GM18873 (cell line): ENCODE results near the gene DOLPP1.

Experiments used
- ATAC-seq: cut with Tn5 transposase; IDR thresholded peaks from one replicate; pipeline ENCODE4 v1.9.1; 2021; ENCODE audit warnings: mild to moderate bottlenecking, moderate library complexity, moderate number of reproducible peaks; ENCODE audit not compliant: unreplicated experiment, low FRiP score

The DOLPP1 gene

GRCh38 chr9:129093602-129094386, 12.9 kb downstream of the DOLPP1 start:
- no peak for ATAC-seq

GRCh38 chr9:129094387-129095169, 13.7 kb downstream of the DOLPP1 start:
- ATAC-seq: no peak

GRCh38 chr9:129095170-129095667, 14.3 kb downstream of the DOLPP1 start:
- ATAC-seq: no peak

- ATAC-seq: no peak
Measured at GRCh38 chr9:129095908-129096307, 15.0 kb downstream of the DOLPP1 start.

GRCh38 chr9:129097671-129098306, 16.9 kb downstream of the DOLPP1 start:
- no peak for ATAC-seq

DNA sequence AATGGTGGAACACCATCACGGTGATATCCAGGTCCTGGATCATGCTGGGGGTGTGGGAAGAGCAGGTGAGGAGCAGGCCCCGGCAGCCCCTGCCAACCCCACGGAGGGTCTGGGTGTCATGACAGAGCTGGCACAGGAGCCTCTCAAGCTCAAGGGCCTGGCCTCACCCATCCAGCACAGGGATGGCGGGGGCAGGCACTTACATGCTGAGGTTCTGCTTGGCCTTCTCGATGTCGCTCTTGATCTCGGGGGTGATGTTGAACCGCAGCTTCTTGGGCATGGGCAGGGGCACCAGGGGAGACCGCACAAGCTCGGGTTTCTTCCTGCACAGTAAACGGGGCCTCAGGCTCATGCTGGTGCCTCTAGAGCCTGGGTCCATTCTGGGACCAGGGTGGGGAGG, 17.4 kb downstream of the DOLPP1 start:
- no peak for ATAC-seq

GRCh38 chr9:129100383-129101169, 19.7 kb downstream of the DOLPP1 start:
- ATAC-seq: no peak

DNA sequence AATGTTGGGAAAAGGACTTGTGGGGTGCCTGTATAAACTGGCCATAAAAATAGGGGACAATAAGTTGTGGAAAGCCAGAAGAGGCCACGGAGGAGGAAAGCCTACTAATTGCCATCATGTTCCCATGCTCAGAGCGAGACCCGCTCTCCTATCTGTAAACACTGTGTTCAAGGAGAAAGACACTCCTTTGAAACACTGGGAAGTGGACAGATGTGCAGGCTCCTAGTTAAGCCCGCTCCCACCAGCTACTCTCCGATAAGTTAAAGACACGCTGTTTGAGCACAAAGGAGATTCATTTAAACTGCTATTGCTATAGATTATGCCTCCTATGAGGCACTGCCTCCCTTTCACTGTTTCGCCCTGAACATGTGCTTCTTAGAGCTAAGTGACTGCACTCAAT, 20.4 kb downstream of the DOLPP1 start:
- no peak for ATAC-seq

DNA sequence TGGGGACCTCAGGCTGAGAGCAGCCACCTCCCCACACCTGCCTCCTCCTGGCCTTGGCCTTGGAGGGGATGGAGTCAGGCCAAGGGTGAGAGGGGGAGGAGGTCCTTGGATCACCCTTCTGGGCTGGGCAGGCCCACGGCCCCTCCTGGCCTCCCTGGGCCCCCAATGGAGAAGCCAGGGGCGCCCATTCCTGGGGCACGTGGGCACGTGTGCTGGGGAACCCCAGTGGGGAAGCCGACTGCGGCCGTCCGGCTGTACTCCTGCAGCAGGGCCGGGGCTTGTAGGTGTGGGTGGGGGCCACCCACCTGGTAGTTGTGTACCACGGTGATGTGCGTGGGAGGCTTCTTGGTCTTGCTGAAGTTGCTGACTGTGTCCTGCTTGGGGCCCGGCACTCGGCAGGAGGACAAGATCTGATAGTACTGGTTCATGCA, 21.2 kb downstream of the DOLPP1 start:
- ATAC-seq: no peak

DNA sequence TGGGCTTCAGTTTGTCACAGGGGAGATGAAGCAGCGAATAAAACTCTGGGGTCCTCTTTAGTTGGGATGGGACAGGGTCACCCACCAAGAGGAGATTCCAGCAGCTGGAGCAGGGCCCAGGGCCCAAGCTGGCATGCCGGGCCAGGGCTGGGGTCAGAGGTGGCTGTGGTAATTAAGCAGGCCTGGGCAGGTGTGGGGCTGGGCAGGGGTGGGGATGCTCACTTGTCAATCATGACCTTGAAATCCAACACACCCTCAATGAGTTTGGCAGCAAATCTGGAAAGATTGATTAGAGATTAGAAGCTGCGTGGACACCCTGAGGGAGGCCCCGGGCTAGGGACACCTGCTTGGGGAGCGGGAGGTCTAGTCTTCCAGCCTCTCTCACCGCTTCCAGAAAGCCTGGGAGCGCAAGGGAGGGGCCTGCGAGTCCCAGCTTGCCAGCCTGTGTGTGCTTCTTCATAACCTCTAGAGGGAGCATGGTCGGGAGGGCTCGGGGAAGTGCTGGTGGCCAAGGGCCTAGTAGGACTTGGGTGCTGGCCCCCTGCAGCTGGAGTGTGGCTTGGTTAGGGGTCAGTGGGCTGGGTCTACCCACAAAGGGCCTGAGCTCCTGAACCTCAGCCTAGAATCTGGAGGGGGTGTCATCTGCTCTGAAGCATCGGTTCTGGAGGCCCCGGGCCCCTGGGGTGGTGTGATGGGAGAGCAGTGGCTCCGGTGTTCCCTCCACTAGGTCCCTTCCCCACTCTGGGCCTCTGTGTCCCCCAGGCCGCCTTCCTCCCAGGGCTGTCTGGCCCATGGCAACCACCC, 22.1 kb downstream of the DOLPP1 start:
- ATAC-seq: no peak

- ATAC-seq: no peak
Measured at GRCh38 chr9:129103595-129103965, 22.7 kb downstream of the DOLPP1 start.

DNA sequence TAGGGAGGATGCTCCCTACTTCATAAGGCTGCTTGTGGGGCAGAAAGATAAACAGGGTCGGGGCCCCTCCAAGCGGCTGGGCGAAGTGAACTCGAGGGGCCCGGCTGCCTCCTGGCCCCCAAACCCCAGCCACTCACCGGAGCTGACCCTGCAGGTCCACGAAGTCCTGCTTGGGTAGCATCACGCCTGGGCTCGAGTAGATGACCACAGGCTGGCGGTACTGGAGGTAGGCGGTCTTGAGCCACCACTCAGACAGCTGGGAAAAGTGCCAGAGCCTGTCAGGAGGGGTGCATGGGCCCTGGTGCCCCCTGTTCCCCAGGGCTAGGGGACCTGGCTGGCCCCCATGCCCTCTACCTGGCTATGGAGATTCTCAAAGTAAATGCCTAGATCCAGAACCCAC, 23.1 kb downstream of the DOLPP1 start:
- no peak for ATAC-seq

DNA sequence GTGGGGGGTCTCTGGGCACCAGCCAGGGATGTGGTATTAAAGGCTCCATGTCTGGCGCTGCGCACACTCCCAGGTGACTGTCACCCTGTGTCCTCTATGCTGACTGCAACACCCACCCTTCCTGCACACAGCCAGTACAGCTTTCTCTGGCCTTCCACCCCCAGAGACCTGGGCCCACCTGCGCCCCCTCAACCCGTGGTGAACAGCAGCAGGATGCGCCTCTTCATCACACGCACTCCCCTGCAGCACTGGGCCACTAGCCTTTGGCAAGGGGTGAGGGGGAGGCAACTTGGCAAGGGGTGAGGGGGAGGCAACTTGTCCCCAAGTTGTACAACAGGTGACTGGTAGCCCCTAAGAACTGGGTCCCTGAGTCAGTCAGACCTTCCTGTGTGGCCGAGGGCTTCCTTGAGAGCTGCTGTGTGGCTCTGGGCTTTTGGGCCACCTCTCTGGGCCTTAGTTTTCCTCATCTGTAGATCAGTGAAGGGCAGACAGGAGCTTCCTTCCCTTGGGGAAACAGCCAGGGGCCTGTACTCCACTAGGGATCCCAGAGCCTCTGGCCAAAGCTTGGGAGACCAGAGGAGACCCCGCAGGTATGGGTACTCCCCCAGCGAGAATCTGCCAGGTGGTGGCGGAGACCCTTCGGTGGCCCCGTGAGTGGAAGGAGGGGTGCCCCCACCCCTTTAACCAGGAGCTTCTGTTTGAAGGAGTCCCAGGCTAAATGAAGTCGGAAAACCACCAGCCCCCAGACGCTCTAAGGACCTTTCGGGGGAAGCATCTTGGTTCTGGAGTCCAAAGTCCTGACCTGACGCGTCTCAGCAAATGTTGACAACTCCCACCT, 25.2 kb downstream of the DOLPP1 start:
- no peak for ATAC-seq

GRCh38 chr9:129107651-129108050, 26.7 kb downstream of the DOLPP1 start:
- ATAC-seq: no peak

DNA sequence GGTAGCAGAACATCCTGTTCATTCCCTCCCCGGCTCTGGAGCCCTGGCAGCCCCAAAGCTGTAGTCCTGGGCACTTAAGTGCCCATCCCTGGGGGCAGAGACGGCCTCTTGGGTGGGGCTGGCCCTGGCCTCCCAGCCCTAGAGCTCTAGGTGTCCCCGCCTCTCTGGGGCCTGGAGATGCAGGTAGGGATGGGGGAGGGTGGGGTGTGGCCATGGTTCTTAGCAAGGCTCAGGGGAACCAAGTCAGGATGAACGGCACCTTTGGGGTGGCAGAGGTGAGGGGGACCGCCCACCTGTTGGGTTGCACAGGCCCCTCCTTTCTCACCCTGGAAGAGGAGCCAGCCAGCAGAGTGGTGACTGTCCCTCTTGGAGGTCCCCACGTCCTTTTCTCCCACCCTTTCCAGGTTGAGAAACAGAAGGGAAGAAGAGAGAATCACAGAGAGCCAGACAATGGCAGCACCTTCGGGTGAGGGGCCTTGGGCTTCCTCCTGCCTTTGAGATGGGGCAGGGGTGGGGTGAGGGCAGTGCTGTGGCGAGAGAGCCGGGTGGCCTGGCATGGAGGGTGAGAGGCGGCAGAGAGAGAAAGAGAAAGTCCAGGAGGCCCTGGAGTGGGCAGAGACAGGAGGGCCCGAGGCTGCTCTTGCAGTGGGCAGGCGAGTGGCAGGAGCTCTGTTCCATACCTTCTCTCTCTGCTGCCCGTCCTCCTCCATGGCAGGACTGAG, 27.3 kb downstream of the DOLPP1 start:
- no peak for ATAC-seq

DNA sequence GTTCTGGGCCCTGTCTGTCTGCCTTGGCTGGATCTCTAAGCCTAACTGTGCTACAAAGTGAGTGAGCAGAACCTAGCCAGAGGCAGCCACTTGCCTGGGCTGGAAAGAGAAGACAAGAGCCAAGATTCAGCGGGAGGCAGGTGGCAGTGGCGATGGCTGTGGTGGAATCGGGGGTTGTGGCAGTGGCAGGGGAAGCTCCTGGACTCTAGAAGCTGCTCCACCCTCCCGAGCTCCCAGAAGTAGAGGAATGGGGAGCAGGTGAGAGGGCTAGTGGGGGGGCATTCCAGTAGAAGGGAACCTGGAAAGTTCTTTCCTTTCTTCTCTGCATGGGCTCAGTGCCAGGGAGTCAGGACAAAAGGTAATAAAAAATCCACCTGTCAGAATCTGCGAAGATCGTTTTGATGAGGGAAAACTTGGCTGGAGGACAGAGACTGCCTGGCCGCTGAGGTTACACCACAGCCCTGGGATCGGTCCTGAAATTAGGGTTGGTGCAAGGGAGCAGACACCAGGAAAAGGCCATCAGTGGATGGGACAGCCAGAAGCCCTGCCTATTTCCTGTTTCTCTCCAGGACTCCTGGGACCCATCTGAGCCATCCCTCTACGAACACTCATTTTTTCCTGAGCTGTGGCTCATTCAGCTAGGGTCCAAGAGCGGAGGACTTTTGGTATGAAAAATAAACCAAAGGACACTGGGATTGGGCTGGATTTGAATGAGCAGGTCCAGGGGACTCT, 28.1 kb downstream of the DOLPP1 start:
- ATAC-seq: no peak

- ATAC-seq: no peak
Measured at GRCh38 chr9:129109537-129109903, 28.6 kb downstream of the DOLPP1 start.
